Endothelial cell (in vitro differentiated cells): Measurements from ENCODE around the gene CENPC. TPM values are rescaled to one million over a fixed set of nuclear protein-coding genes. Genes with fewer than 3 reads are reported as not detected.

Experiments
- DNase-seq: peaks from one replicate; pipeline ENCODE4 v3.0.0; 2021; ENCODE audit warnings: low spot score
- H3K27ac Mint-ChIP-seq: one replicate; pipeline ENCODE4 v1.8.0; 2021; ENCODE audit warnings: mixed read lengths, inconsistent platforms; ENCODE audit not compliant: unreplicated experiment
- H3K27me3 Mint-ChIP-seq: one replicate; pipeline ENCODE4 v1.8.0; 2021; ENCODE audit warnings: mild to moderate bottlenecking, moderate library complexity, mixed read lengths, inconsistent platforms; ENCODE audit not compliant: unreplicated experiment
- H3K36me3 Mint-ChIP-seq: one replicate; pipeline ENCODE4 v1.8.0; 2021; ENCODE audit warnings: mild to moderate bottlenecking, low read depth, mixed read lengths, inconsistent platforms; ENCODE audit not compliant: unreplicated experiment
- H3K4me1 Mint-ChIP-seq: one replicate; pipeline ENCODE4 v1.8.0; 2021; ENCODE audit warnings: mild to moderate bottlenecking, mixed read lengths, inconsistent platforms; ENCODE audit not compliant: unreplicated experiment
- H3K4me3 Mint-ChIP-seq: one replicate; pipeline ENCODE4 v1.8.0; 2021; ENCODE audit warnings: mild to moderate bottlenecking, mixed read lengths, inconsistent platforms; ENCODE audit not compliant: unreplicated experiment
- H3K9me3 Mint-ChIP-seq: one replicate; pipeline ENCODE4 v1.8.0; 2021; ENCODE audit warnings: mixed read lengths, inconsistent platforms; ENCODE audit not compliant: unreplicated experiment
- total RNA-seq: library from RNA; stranded (reverse); fragmentation: NEBNext Ultra II Directional; extraction: Animal tissue kit (Norgen Biotek cat#: 25700); gene quantifications from one replicate; pipeline ENCODE4 v1.2.1, GENCODE V29; 2021; ENCODE audit not compliant: unreplicated experiment
- TF ChIP-seq, protein P1 (sequence below): fragments of 200-600 bp; sonication (generic); IDR thresholded peaks from one replicate; pipeline ENCODE4 v1.5.0; 2021; ENCODE audit warnings: antibody characterized with exemption; ENCODE audit not compliant: unreplicated experiment

CENPC gene
- total RNA-seq, 1 donor from 2014 or later, result 25.7 TPM

- Mint-ChIP-seq H3K36me3 (no peaks in the 10 kb centered on the region), H3K9me3 (no peaks in the 10 kb centered on the region), H3K4me3 (no peak overlapping the region), H3K27me3 (peaks cover 1% of the 10 kb centered on the region), H3K4me1 (no peaks in the 10 kb centered on the region), H3K27ac (no peak overlapping the region)
- TF ChIP-seq, protein P1, sequence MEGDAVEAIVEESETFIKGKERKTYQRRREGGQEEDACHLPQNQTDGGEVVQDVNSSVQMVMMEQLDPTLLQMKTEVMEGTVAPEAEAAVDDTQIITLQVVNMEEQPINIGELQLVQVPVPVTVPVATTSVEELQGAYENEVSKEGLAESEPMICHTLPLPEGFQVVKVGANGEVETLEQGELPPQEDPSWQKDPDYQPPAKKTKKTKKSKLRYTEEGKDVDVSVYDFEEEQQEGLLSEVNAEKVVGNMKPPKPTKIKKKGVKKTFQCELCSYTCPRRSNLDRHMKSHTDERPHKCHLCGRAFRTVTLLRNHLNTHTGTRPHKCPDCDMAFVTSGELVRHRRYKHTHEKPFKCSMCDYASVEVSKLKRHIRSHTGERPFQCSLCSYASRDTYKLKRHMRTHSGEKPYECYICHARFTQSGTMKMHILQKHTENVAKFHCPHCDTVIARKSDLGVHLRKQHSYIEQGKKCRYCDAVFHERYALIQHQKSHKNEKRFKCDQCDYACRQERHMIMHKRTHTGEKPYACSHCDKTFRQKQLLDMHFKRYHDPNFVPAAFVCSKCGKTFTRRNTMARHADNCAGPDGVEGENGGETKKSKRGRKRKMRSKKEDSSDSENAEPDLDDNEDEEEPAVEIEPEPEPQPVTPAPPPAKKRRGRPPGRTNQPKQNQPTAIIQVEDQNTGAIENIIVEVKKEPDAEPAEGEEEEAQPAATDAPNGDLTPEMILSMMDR, result no peak
- DNase-seq, result no peak
Measured at GRCh38 chr4:67581913-67582312, 36.6 kb upstream of the CENPC start.

GRCh38 chr4:67581208-67581857, 36.0 kb upstream of the CENPC start:
- TF ChIP-seq, protein P1, result no peak
- Mint-ChIP-seq H3K27ac (no peak overlapping the region), H3K4me1 (no peaks in the 10 kb centered on the region), H3K36me3 (no peaks in the 10 kb centered on the region), H3K4me3 (no peak overlapping the region), H3K27me3 (peaks cover 1% of the 10 kb centered on the region), H3K9me3 (no peaks in the 10 kb centered on the region)
- DNase-seq, result no peak

- Mint-ChIP-seq H3K4me3 (no peak overlapping the region), H3K4me1 (peaks cover under 1% of the 10 kb centered on the region), H3K36me3 (no peaks in the 10 kb centered on the region), H3K27ac (no peak overlapping the region), H3K27me3 (peaks cover 1% of the 10 kb centered on the region), H3K9me3 (no peaks in the 10 kb centered on the region)
- TF ChIP-seq, protein P1, result no peak
- no peak for DNase-seq
Measured at GRCh38 chr4:67580577-67580976, 35.3 kb upstream of the CENPC start.

DNA sequence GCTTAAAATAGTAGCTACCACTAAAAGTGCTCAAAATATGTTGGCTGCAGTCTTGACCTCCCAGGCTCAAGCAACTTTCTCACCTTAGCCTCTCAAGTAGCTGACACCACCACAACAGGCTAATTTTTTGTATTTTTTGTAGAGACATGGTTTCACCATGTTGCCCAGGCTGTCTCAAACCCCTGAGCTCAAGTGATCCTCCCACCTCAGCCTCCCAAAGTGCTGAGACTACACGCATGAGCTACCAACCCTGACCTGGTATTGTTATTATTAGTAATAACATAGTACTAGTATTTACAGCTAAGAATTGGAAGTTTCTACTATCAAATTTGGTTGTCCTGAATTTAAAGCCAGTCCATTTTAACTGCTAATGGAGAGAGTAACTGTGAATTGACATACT, 31.2 kb upstream of the CENPC start:
- Mint-ChIP-seq H3K4me1 (peaks cover 21% of the 10 kb centered on the region), H3K36me3 (no peaks in the 10 kb centered on the region), H3K4me3 (no peak overlapping the region), H3K27ac (no peak overlapping the region), H3K27me3 (peaks cover 2% of the 10 kb centered on the region), H3K9me3 (no peaks in the 10 kb centered on the region)
- no peak for DNase-seq
- TF ChIP-seq, protein P1, result no peak

GRCh38 chr4:67576059-67576466, 30.8 kb upstream of the CENPC start:
- Mint-ChIP-seq H3K4me1 (peaks cover 21% of the 10 kb centered on the region), H3K4me3 (no peak overlapping the region), H3K27ac (no peak overlapping the region), H3K9me3 (no peaks in the 10 kb centered on the region), H3K36me3 (no peaks in the 10 kb centered on the region), H3K27me3 (peaks cover 2% of the 10 kb centered on the region)
- no peak for DNase-seq
- TF ChIP-seq, protein P1, result no peak
